Neural progenitor cell (in vitro differentiated cells): ENCODE measurements around the gene ST7. TPM values are rescaled to one million over a fixed set of nuclear protein-coding genes. Genes with fewer than 3 reads are reported as not detected.
A peak's percentile ranks its signal among the peaks of the same experiment; 100 is the strongest.

Experiments
- DNase-seq: peaks from one replicate; pipeline ENCODE4 v3.0.0-alpha.2; 2016; ENCODE audit warnings: low spot score
- H2AFZ ChIP-seq: fragments of 200-600 bp; sonication (generic); replicated peaks from 2 replicates; pipeline ENCODE4 v1.6.1; 2016; ENCODE audit warnings: antibody characterized with exemption
- H3F3A ChIP-seq: fragments of 200-600 bp; sonication (generic); 2 replicates; pipeline ENCODE4 v1.6.1; 2016; ENCODE audit warnings: antibody characterized with exemption, low read depth
- H3K27ac ChIP-seq: fragments of 200-600 bp; sonication (generic); 2 replicates; pipeline ENCODE4 v1.5.1; 2016; ENCODE audit warnings: mild to moderate bottlenecking
- H3K27me3 ChIP-seq: fragments of 200-600 bp; sonication (generic); 2 replicates; pipeline ENCODE4 v1.6.1; 2016; ENCODE audit warnings: mild to moderate bottlenecking, moderate library complexity
- H3K36me3 ChIP-seq: fragments of 200-600 bp; sonication (generic); 2 replicates; pipeline ENCODE4 v1.5.1; 2016
- H3K4me1 ChIP-seq: fragments of 200-600 bp; sonication (generic); 2 replicates; pipeline ENCODE4 v1.6.1; 2016; ENCODE audit warnings: mixed run types
- H3K4me2 ChIP-seq: fragments of 200-600 bp; sonication (generic); 2 replicates; pipeline ENCODE4 v1.6.1; 2016
- H3K4me3 ChIP-seq: fragments of 200-600 bp; sonication (generic); 2 replicates; pipeline ENCODE4 v1.5.1; 2016
- H3K79me2 ChIP-seq: fragments of 200-600 bp; sonication (generic); 2 replicates; pipeline ENCODE4 v1.6.1; 2016; ENCODE audit warnings: low read depth
- H3K9ac ChIP-seq: fragments of 200-600 bp; sonication (generic); 2 replicates; pipeline ENCODE4 v1.6.1; 2016
- H3K9me3 ChIP-seq: fragments of 200-600 bp; sonication (generic); 2 replicates; pipeline ENCODE4 v1.5.1; 2016; ENCODE audit warnings: low read depth
- H4K20me1 ChIP-seq: fragments of 200-600 bp; sonication (generic); 2 replicates; pipeline ENCODE4 v1.6.1; 2016; ENCODE audit warnings: low read depth
- H3K27ac Mint-ChIP-seq: 3 replicates; pipeline ENCODE4 v1.8.0; 2021; ENCODE audit warnings: mixed read lengths
- H3K27me3 Mint-ChIP-seq: 2 replicates; pipeline ENCODE4 v1.8.0; 2022; ENCODE audit warnings: low read depth, mild to moderate bottlenecking, inconsistent platforms, moderate library complexity, mixed read lengths; ENCODE audit not compliant: insufficient read depth
- H3K36me3 Mint-ChIP-seq: 3 replicates; pipeline ENCODE4 v1.8.0; 2021; ENCODE audit warnings: mixed read lengths
- H3K4me1 Mint-ChIP-seq: 3 replicates; pipeline ENCODE4 v1.8.0; 2021; ENCODE audit warnings: mixed read lengths
- H3K4me3 Mint-ChIP-seq: 3 replicates; pipeline ENCODE4 v1.8.0; 2021; ENCODE audit warnings: mild to moderate bottlenecking, moderate library complexity, mixed read lengths
- H3K9me3 Mint-ChIP-seq: 3 replicates; pipeline ENCODE4 v1.8.0; 2020; ENCODE audit warnings: mixed read lengths
- EZH2 ChIP-seq: fragments of 200-600 bp; sonication (generic); IDR thresholded peaks from 2 replicates; pipeline ENCODE4 v1.6.1; 2017; ENCODE audit warnings: antibody characterized with exemption, mild to moderate bottlenecking, moderate library complexity
- EZH2phosphoT487 ChIP-seq: fragments of 200-600 bp; sonication (generic); IDR thresholded peaks from 2 replicates; pipeline ENCODE4 v1.6.1; 2017; ENCODE audit warnings: antibody characterized with exemption
- total RNA-seq: library from RNA; depleted of rRNA; stranded (reverse); fragments of >200 nt; gene quantifications from 2 replicates; pipeline ENCODE4 v1.2.3, GENCODE V29; 2015; ENCODE audit warnings: low replicate concordance
- TF ChIP-seq, protein P1 (sequence below): fragments of 200-600 bp; sonication (generic); IDR thresholded peaks from 2 replicates; pipeline ENCODE4 v1.5.1; 2017; ENCODE audit warnings: antibody characterized with exemption, mild to moderate bottlenecking

ST7 gene
- total RNA-seq, 1 donor from 2014 or later: 5.8 TPM

DNA sequence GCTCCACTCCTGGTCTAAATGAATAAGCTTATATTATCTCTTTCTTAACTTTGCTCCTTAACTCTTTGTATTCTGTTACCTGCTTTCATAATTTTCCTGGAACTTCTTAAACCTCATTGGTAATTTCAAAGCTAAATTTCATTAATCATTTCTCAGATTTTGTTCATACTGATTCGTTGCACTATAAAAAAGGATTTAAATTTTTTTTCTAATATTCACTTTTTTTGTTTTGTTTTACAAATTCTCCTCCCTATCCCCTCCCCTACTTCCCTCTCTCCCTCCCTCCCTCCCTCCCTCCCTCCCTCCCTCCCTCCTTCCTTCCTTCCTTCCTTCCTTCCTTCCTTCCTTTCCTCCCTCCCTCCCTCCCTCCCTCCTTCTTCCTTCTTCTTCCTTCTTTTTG is 14.7 kb downstream of the ST7 start:
- H3K79me2 ChIP-seq: no peaks in the 10 kb centered on the region
- peaks cover 2% of the 10 kb centered on the region for H3K27me3 Mint-ChIP-seq

DNA sequence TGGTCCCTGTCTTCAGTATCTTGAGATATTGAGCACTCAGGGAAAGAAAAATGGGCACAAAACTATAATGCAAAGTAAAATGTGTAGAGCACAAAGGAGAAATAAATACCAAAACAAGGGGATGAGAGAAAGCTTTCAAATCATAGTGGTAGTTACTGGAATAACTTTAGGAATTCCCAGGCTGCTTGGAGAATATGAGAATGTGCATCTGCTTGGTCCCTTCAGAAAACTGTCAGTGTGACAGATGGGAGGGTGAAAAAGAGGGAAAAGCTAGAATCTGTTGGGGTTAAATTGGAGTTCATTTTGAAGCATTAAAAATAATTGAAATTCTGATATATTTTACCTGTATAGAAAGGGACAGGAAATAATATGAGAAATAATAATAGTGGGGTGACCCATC is 15.3 kb downstream of the ST7 start:
- Mint-ChIP-seq H3K9me3 (no peaks in the 10 kb centered on the region), H3K4me3 (no peak overlapping the region), H3K36me3 (no peaks in the 10 kb centered on the region), H3K4me1 (peaks cover 32% of the 10 kb centered on the region), H3K27ac (no peak overlapping the region), H3K27me3 (peaks cover 2% of the 10 kb centered on the region)
- Histone ChIP-seq H3K79me2 (no peaks in the 10 kb centered on the region), H3K27ac (no peak overlapping the region), H4K20me1 (no peaks in the 10 kb centered on the region), H3K4me3 (no peak overlapping the region), H3F3A (peaks cover 11% of the 10 kb centered on the region), H3K9ac (no peak overlapping the region), H3K36me3 (no peaks in the 10 kb centered on the region), H3K27me3 (no peaks in the 10 kb centered on the region), H2AFZ (no peak overlapping the region), H3K4me2 (no peak overlapping the region), H3K9me3 (no peaks in the 10 kb centered on the region), H3K4me1 (peaks cover 30% of the 10 kb centered on the region)
- DNase-seq: no peak
- TF ChIP-seq, protein P1, sequence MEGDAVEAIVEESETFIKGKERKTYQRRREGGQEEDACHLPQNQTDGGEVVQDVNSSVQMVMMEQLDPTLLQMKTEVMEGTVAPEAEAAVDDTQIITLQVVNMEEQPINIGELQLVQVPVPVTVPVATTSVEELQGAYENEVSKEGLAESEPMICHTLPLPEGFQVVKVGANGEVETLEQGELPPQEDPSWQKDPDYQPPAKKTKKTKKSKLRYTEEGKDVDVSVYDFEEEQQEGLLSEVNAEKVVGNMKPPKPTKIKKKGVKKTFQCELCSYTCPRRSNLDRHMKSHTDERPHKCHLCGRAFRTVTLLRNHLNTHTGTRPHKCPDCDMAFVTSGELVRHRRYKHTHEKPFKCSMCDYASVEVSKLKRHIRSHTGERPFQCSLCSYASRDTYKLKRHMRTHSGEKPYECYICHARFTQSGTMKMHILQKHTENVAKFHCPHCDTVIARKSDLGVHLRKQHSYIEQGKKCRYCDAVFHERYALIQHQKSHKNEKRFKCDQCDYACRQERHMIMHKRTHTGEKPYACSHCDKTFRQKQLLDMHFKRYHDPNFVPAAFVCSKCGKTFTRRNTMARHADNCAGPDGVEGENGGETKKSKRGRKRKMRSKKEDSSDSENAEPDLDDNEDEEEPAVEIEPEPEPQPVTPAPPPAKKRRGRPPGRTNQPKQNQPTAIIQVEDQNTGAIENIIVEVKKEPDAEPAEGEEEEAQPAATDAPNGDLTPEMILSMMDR: no peak

More for the DNA sequence above, 14.7 kb downstream of the ST7 start:
- no peaks in the 10 kb centered on the region for H3K27me3 ChIP-seq
- TF ChIP-seq EZH2: no peak
- no peak for TF ChIP-seq EZH2phosphoT487
- TF ChIP-seq, protein P1: no peak
- Mint-ChIP-seq H3K9me3 (no peaks in the 10 kb centered on the region), H3K4me3 (no peak overlapping the region), H3K27ac (no peak overlapping the region), H3K36me3 (no peaks in the 10 kb centered on the region), H3K4me1 (peaks cover 32% of the 10 kb centered on the region)
- no peaks in the 10 kb centered on the region for H4K20me1 ChIP-seq
- H3K4me3 ChIP-seq: no peak overlapping the region
- H3K36me3 ChIP-seq: no peaks in the 10 kb centered on the region
- no peak for DNase-seq
- H2AFZ ChIP-seq: no peak overlapping the region
- no peak overlapping the region for H3K4me2 ChIP-seq
- peaks cover 11% of the 10 kb centered on the region for H3F3A ChIP-seq
- no peak overlapping the region for H3K27ac ChIP-seq
- no peaks in the 10 kb centered on the region for H3K9me3 ChIP-seq
- peaks cover 30% of the 10 kb centered on the region for H3K4me1 ChIP-seq
- H3K9ac ChIP-seq: no peak overlapping the region

DNA sequence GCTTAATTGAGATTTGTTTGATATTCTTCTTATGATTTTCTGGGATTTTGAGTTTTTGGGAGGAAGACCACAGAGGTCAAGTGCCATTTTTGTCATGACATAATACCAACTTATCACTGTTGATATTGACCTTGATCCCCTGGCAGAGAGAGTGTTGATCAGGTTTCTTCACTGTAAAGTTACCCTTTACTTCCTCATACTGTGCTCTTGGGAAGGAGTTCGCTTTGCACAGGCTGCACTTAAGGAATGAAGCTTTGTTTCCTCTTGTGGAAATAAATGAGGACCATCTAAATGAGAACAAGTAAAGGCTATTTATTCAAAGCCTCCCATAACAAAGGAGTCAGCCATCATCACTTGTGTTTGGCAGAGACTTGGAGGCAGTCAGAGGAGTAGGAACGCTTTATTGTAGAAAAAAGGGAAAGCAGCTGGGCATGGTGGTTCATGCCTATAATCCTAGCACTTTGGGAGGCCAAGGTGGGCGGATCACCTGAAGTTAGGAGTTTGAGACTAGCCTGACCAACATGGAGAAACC is 16.1 kb downstream of the ST7 start:
- Histone ChIP-seq H3K4me1 (peaks cover 30% of the 10 kb centered on the region), H3K79me2 (no peaks in the 10 kb centered on the region), H3K9ac (no peak overlapping the region), H3K27ac (no peak overlapping the region), H3K9me3 (no peaks in the 10 kb centered on the region), H3K4me3 (no peak overlapping the region), H3K36me3 (no peaks in the 10 kb centered on the region), H4K20me1 (no peaks in the 10 kb centered on the region), H2AFZ (no peak overlapping the region), H3K4me2 (peak overlapping the region; percentile 19), H3F3A (peaks cover 11% of the 10 kb centered on the region), H3K27me3 (no peaks in the 10 kb centered on the region)
- H3K4me3 Mint-ChIP-seq: no peak overlapping the region
- DNase-seq: peak; percentile 15
- H3K36me3 Mint-ChIP-seq: no peaks in the 10 kb centered on the region
- peaks cover 2% of the 10 kb centered on the region for H3K27me3 Mint-ChIP-seq
- H3K27ac Mint-ChIP-seq: no peak overlapping the region
- peaks cover 3% of the 10 kb centered on the region for H3K9me3 Mint-ChIP-seq
- TF ChIP-seq EZH2 (no peak), EZH2phosphoT487 (no peak)
- TF ChIP-seq, protein P1: no peak
- peaks cover 32% of the 10 kb centered on the region for H3K4me1 Mint-ChIP-seq
